Measurements from ENCODE around the gene LSM3. TPM values are rescaled to one million over a fixed set of nuclear protein-coding genes. Genes with fewer than 3 reads are reported as not detected.

LSM3 gene
- total RNA-seq, 4 donors from 2014 or later: 4.8 to 7.9 (median 5.8) TPM

- no peaks in the 10 kb centered on the region for H3K9me3 ChIP-seq
- no peak for DNase-seq (ENCODE audit: low spot score in 2 of 2)
- WGBS, 2 donors: 84 to 86% methylated on average over 27 to 28 of the region's 28 CpGs
- TF ChIP-seq CTCF (IDR thresholded peaks at IDR 0.05): no peak
- TF ChIP-seq EP300 (IDR thresholded peaks at IDR 0.05): no peak
- TF ChIP-seq POLR2A (IDR thresholded peaks at IDR 0.05): no peak
- H3K27ac ChIP-seq: peak overlapping the region in 1 of 4 donors; percentile 42
- H3K4me1 ChIP-seq: peaks cover 0 to 38% (median 23%) of the 10 kb centered on the region in 4 donors
- H3K27me3 ChIP-seq: no peaks in the 10 kb centered on the region
- peaks cover 0 to 77% (median 12%) of the 10 kb centered on the region in 3 donors for H3K36me3 ChIP-seq
- no peak overlapping the region for H3K4me3 ChIP-seq
Observed at GRCh38 chr3:14148041-14148985, 30.3 kb upstream of the LSM3 start.

GRCh38 chr3:14150078-14150477, 28.5 kb upstream of the LSM3 start:
- peaks cover 0 to 24% (median 8%) of the 10 kb centered on the region in 4 donors for H3K4me1 ChIP-seq
- no peaks in the 10 kb centered on the region for H3K9me3 ChIP-seq
- H3K27me3 ChIP-seq: no peaks in the 10 kb centered on the region
- no peak overlapping the region for H3K4me3 ChIP-seq
- peaks cover 0 to 95% (median 17%) of the 10 kb centered on the region in 3 donors for H3K36me3 ChIP-seq
- DNase-seq (ENCODE audit: low spot score in 2 of 2): no peak
- TF ChIP-seq POLR2A (IDR thresholded peaks at IDR 0.05) (no peak), CTCF (IDR thresholded peaks at IDR 0.05) (no peak), EP300 (IDR thresholded peaks at IDR 0.05) (no peak)
- 95 to 96% methylated on average over 9 of the region's 9 CpGs for WGBS, 2 donors
- no peak overlapping the region for H3K27ac ChIP-seq

- Histone ChIP-seq H3K4me1 (peaks cover 0 to 19% (median 2%) of the 10 kb centered on the region in 4 donors), H3K27ac (no peak overlapping the region), H3K36me3 (peaks cover 0 to 94% (median 15%) of the 10 kb centered on the region in 3 donors), H3K27me3 (no peaks in the 10 kb centered on the region), H3K4me3 (no peak overlapping the region), H3K9me3 (no peaks in the 10 kb centered on the region)
- no peak for DNase-seq (ENCODE audit: low spot score in 2 of 2)
- 92% methylated on average over 9 of the region's 9 CpGs for WGBS, 2 donors
- TF ChIP-seq POLR2A (IDR thresholded peaks at IDR 0.05) (no peak), EP300 (IDR thresholded peaks at IDR 0.05) (no peak), CTCF (IDR thresholded peaks at IDR 0.05) (no peak)
Observed at GRCh38 chr3:14150491-14151230, 28.0 kb upstream of the LSM3 start.

GRCh38 chr3:14151471-14152083, 27.0 kb upstream of the LSM3 start:
- TF ChIP-seq EP300 (IDR thresholded peaks at IDR 0.05): no peak
- TF ChIP-seq CTCF (IDR thresholded peaks at IDR 0.05): no peak
- no peak for TF ChIP-seq POLR2A (IDR thresholded peaks at IDR 0.05)
- Histone ChIP-seq H3K9me3 (no peaks in the 10 kb centered on the region), H3K4me1 (peaks cover 0 to 12% (median 0%) of the 10 kb centered on the region in 4 donors), H3K27me3 (no peaks in the 10 kb centered on the region), H3K27ac (no peak overlapping the region), H3K36me3 (peaks cover 0 to 92% (median 12%) of the 10 kb centered on the region in 3 donors), H3K4me3 (no peak overlapping the region)
- no peak for DNase-seq (ENCODE audit: low spot score in 2 of 2)
- WGBS, 2 donors: 78 to 87% methylated on average over 12 of the region's 12 CpGs
